OCI-LY1 (cell line): Measurements from ENCODE around the gene DENND1B.

ENCODE experiments used
- H2AFZ ChIP-seq: fragments of 200-600 bp; sonication (generic), shearing (Covaris generic); 2 replicates; pipeline ENCODE4 v1.6.0; 2014; ENCODE audit warnings: antibody characterized with exemption, mild to moderate bottlenecking, low read length
- H3F3A ChIP-seq: fragments of 200-600 bp; sonication (generic), shearing (Covaris generic); 2 replicates; pipeline ENCODE4 v1.6.0; 2014; ENCODE audit warnings: mild to moderate bottlenecking, antibody characterized with exemption, low read length, moderate library complexity; ENCODE audit not compliant: insufficient read depth
- H3K27ac ChIP-seq: fragments of 200-600 bp; sonication (generic); 2 replicates; pipeline ENCODE4 v1.5.1; 2014; ENCODE audit warnings: low read length, mixed run types, mild to moderate bottlenecking, low read depth; ENCODE audit not compliant: poor library complexity, severe bottlenecking
- H3K27me3 ChIP-seq: fragments of 200-600 bp; sonication (generic); 2 replicates; pipeline ENCODE4 v1.6.0; 2014; ENCODE audit warnings: antibody characterized with exemption, mild to moderate bottlenecking, low read length, moderate library complexity; ENCODE audit not compliant: insufficient read depth
- H3K36me3 ChIP-seq: fragments of 200-600 bp; sonication (generic); 2 replicates; pipeline ENCODE4 v1.6.1; 2014; ENCODE audit warnings: mild to moderate bottlenecking, antibody characterized with exemption, low read length, moderate library complexity, mixed read lengths; ENCODE audit not compliant: insufficient read depth
- H3K4me1 ChIP-seq: fragments of 200-600 bp; sonication (generic); 2 replicates; pipeline ENCODE4 v1.5.1; 2014; ENCODE audit warnings: mild to moderate bottlenecking, low read length, moderate library complexity; ENCODE audit not compliant: insufficient read depth, severe bottlenecking
- H3K4me2 ChIP-seq: fragments of 200-600 bp; sonication (generic), shearing (Covaris generic); 2 replicates; pipeline ENCODE4 v1.6.1; 2014; ENCODE audit warnings: low read length
- H3K4me3 ChIP-seq: fragments of 200-600 bp; sonication (generic); 2 replicates; pipeline ENCODE4 v1.5.1; 2014; ENCODE audit warnings: low read length, low read depth, mild to moderate bottlenecking, mixed read lengths; ENCODE audit not compliant: poor library complexity, severe bottlenecking
- H3K79me2 ChIP-seq: fragments of 200-600 bp; shearing (Covaris generic); 2 replicates; pipeline ENCODE4 v1.6.1; 2016; ENCODE audit warnings: mixed run types, low read length, mixed read lengths; ENCODE audit not compliant: insufficient read depth
- H3K9ac ChIP-seq: fragments of 200-600 bp; sonication (generic), shearing (Covaris generic); 2 replicates; pipeline ENCODE4 v1.6.1; 2014; ENCODE audit warnings: mild to moderate bottlenecking, low read length, mixed read lengths
- H3K9me2 ChIP-seq: fragments of 200-600 bp; sonication (generic), shearing (Covaris generic); 2 replicates; pipeline ENCODE4 v1.6.1; 2014; ENCODE audit warnings: low read depth, mild to moderate bottlenecking, low read length, mixed read lengths
- H3K9me3 ChIP-seq: fragments of 200-600 bp; shearing (Covaris generic); 2 replicates; pipeline ENCODE4 v1.6.1; 2014; ENCODE audit warnings: low read length, mixed read lengths
- H4K20me1 ChIP-seq: fragments of 200-600 bp; sonication (generic), shearing (Covaris generic); 2 replicates; pipeline ENCODE4 v1.6.0; 2016; ENCODE audit warnings: mild to moderate bottlenecking, low read length; ENCODE audit not compliant: insufficient read depth
- EZH2 ChIP-seq: fragments of 200-600 bp; sonication (generic), shearing (Covaris generic); IDR thresholded peaks from 2 replicates; pipeline ENCODE4 v1.8.0; 2017; ENCODE audit warnings: borderline replicate concordance, mixed run types, mild to moderate bottlenecking, antibody characterized with exemption, low read length, moderate library complexity, mixed read lengths
- TF ChIP-seq, protein P1 (sequence below): fragments of 200-600 bp; sonication (generic), shearing (Covaris generic); IDR thresholded peaks from 2 replicates; pipeline ENCODE4 v1.5.1; 2017; ENCODE audit warnings: mild to moderate bottlenecking, antibody characterized with exemption, low read length, moderate library complexity, mixed read lengths

The DENND1B gene

DNA sequence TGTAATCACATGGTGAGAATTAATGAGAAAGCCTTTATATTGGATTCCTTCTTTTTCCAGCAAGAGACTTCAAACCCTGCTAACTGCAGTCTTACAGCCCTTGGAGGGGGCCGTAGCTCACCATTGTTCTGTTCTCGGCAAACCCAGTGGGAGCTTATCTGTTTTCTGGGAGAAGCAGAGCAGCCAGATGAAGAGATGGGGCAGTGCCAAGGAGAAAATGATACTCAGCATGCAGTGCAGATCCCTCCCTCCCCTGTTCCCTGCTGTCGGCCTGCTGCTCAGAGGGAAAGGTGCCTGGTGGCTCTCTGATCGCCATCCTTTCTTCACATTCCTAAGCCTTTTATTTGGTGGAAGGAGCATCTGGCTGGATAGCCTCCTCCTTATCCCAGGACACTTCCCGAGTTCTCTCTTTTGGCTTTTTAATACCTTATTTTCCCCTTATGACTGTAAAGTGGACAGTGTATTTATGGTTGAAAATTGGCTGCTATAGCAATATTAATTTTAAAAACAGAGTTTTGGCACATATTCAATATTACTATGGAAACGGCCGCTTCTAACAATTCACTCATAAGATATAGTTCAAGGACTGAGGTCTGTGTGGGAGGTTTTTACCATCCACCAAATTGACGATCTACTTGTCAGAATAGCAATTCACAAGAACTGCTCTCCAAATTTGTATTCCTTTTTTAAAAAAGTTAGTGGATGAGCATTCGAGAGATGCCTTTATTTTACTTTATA lies 303.9 kb downstream of the DENND1B start:
- Histone ChIP-seq H3K4me2 (no peak overlapping the region), H3K79me2 (no peaks in the 10 kb centered on the region), H3K9me2 (no peaks in the 10 kb centered on the region), H3F3A (no peaks in the 10 kb centered on the region), H3K27me3 (no peaks in the 10 kb centered on the region), H3K9me3 (no peaks in the 10 kb centered on the region), H3K4me1 (no peaks in the 10 kb centered on the region), H3K36me3 (no peaks in the 10 kb centered on the region), H4K20me1 (no peaks in the 10 kb centered on the region), H2AFZ (no peak overlapping the region), H3K4me3 (no peak overlapping the region), H3K27ac (no peak overlapping the region), H3K9ac (no peak overlapping the region)
- TF ChIP-seq, protein P1, sequence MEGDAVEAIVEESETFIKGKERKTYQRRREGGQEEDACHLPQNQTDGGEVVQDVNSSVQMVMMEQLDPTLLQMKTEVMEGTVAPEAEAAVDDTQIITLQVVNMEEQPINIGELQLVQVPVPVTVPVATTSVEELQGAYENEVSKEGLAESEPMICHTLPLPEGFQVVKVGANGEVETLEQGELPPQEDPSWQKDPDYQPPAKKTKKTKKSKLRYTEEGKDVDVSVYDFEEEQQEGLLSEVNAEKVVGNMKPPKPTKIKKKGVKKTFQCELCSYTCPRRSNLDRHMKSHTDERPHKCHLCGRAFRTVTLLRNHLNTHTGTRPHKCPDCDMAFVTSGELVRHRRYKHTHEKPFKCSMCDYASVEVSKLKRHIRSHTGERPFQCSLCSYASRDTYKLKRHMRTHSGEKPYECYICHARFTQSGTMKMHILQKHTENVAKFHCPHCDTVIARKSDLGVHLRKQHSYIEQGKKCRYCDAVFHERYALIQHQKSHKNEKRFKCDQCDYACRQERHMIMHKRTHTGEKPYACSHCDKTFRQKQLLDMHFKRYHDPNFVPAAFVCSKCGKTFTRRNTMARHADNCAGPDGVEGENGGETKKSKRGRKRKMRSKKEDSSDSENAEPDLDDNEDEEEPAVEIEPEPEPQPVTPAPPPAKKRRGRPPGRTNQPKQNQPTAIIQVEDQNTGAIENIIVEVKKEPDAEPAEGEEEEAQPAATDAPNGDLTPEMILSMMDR: no peak
- TF ChIP-seq EZH2: no peak

DNA sequence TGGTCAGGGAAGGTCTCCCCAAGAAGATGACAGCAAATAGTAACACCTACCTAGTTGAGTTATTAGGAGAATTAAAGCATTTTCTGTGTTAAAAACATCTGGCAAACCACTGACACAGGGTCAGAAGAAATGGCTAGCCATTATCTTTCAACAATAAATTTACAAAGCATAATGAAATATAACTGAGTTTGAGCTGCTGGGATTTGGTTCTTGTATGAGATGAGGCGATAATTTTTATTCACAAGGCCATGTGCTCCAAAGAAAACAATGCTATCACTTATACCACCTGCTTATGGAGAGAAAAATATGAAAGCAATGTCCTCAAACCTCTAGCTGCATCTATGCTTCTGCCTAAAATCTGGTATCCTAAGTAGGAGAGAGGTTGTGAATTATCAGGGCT lies 304.9 kb downstream of the DENND1B start:
- H3K27me3 ChIP-seq: no peaks in the 10 kb centered on the region
- no peak overlapping the region for H3K4me3 ChIP-seq
- no peaks in the 10 kb centered on the region for H3K79me2 ChIP-seq
- no peak overlapping the region for H3K27ac ChIP-seq
- H3K9me2 ChIP-seq: no peaks in the 10 kb centered on the region
- no peaks in the 10 kb centered on the region for H3K36me3 ChIP-seq
- H3K9me3 ChIP-seq: no peaks in the 10 kb centered on the region
- H3K4me2 ChIP-seq: no peak overlapping the region
- no peak overlapping the region for H2AFZ ChIP-seq
- H3F3A ChIP-seq: no peaks in the 10 kb centered on the region
- no peaks in the 10 kb centered on the region for H3K4me1 ChIP-seq
- H3K9ac ChIP-seq: no peak overlapping the region
- no peak for TF ChIP-seq EZH2
- TF ChIP-seq, protein P1: no peak
- H4K20me1 ChIP-seq: no peaks in the 10 kb centered on the region

DNA sequence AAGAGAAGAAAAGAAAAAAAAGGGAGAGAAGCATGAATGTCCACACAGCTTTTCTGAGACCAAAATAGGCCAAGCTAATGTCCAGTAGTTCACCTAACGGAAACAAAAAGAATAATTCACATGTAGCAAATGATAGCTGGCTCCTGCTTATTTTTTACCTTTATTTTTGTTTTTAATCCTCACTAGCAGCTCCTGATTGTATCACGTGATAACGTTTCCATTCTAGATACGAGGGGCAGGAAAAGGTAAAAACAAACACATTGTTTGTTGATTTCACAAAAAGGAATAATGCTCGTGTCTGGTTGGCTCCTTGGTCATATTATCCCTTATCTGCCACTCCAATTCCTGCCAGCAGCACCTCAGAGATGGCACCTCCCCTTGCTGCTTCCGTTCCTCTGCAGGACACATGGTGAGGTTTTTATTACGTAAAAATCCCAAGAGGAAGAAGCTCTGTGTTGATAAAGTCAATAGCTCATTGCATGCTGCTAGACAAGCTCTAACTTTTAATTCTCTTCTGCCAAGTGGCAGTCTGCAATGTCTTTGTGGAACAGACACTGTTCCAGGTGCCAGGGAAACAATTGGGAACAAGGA lies 305.6 kb downstream of the DENND1B start:
- Histone ChIP-seq H2AFZ (no peak overlapping the region), H4K20me1 (no peaks in the 10 kb centered on the region), H3K36me3 (no peaks in the 10 kb centered on the region), H3K4me2 (no peak overlapping the region), H3K9ac (no peak overlapping the region), H3K4me3 (no peak overlapping the region), H3K4me1 (no peaks in the 10 kb centered on the region), H3K27ac (no peak overlapping the region), H3K9me3 (no peaks in the 10 kb centered on the region), H3K9me2 (no peaks in the 10 kb centered on the region), H3F3A (no peaks in the 10 kb centered on the region), H3K27me3 (no peaks in the 10 kb centered on the region), H3K79me2 (no peaks in the 10 kb centered on the region)
- TF ChIP-seq EZH2: no peak
- TF ChIP-seq, protein P1: no peak
